ENCODE measurements around the gene LSG1.
"Not testable (repeated sequence)": the region's sequence is repeated elsewhere in the genome, so short reads cannot be mapped to it uniquely, and the experiment has no call there.

The LSG1 gene

GRCh38 chr3:194658477-194659242 lies 13.3 kb downstream of the LSG1 start:
- no peak for DNase-seq (ENCODE audit: low read depth in 1 of 2, low spot score in 1 of 2)

DNA sequence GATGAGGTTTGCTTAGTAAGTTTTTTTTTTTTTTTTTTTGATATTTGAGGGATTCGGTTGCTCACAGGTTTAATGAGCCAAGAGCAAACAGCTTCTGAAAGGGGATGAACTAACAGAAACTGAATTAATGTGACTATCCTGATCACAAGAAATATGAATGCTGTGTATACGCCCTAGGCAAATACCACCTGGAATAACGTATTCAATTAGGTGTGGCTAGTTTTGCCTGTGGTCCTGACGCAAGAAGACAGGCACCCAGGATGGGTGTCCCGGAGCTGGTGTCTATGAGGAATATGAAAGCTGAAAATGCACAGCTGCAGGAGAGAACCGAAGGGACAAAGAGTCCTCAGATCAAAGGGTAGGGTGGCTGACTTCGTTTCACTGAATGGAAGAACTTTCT lies 14.6 kb downstream of the LSG1 start:
- no peak for DNase-seq (ENCODE audit: low read depth in 1 of 2, low spot score in 1 of 2)

DNA sequence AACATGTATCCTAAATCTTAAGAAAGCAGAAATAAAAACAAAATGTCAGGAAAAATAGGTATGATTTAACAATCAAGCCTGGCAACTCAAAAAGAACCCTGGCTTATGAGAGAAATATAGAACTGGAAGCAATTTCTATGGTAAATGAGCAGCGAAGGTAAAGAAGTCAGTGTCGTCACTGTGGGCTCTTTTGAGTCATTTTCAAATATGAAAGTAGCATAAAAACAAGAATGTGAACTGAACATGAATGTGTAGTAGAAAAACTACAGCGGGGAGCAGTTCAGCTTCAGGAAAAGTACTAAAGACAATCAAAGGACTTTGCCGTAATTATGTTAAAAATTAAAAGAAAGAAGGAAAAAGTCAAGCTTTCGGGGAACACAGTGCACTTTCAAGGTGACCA lies 17.5 kb downstream of the LSG1 start:
- no peak for DNase-seq (ENCODE audit: low read depth in 1 of 2, low spot score in 1 of 2)

DNA sequence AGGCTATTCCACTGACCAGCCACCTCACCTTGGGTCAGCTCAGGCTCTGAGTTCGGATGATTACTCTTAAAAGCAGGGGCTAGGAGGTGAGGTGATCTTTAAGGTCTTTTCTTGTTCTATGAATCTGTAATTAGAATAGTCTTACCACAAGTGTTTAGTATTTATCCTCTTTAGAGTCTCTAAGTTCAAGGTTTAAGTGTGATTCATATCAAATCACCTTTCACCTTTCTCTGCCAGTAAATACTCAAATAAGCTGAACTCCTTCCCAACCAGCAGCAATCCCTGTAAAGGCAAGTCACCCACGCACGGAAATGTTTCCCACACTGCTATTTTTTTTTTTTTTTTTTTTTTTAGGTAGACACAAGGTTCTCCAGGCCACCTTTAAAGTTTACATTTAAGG lies 24.2 kb downstream of the LSG1 start:
- no peak for DNase-seq (ENCODE audit: low read depth in 1 of 2, low spot score in 1 of 2)

GRCh38 chr3:194642769-194643168 lies 29.2 kb downstream of the LSG1 start:
- DNase-seq (ENCODE audit: low read depth in 1 of 2, low spot score in 1 of 2) = no peak

DNA sequence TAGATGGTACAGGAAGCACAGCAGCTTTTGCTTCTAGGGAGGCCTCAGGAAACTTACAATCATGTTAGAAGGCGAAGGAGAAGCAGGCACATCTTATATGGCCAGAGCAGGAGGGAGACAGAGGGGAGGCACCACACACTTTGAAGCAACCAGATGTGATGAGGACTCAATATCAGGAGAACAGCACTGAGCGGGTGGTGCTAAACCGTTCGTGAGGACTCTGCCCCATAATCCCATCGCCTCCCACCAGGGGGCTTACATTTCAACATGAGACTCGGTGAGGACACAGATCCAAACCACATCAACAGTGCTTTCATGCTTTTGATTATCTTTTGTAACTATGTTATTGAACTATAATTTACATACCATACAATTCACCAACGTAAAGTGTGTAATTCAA lies 31.2 kb downstream of the LSG1 start:
- no peak for DNase-seq (ENCODE audit: low read depth in 1 of 2, low spot score in 1 of 2)

- no peak for DNase-seq (ENCODE audit: low read depth in 1 of 2, low spot score in 1 of 2)
These were observed 32.9 kb downstream of the LSG1 start for GRCh38 chr3:194638991-194639605.

DNA sequence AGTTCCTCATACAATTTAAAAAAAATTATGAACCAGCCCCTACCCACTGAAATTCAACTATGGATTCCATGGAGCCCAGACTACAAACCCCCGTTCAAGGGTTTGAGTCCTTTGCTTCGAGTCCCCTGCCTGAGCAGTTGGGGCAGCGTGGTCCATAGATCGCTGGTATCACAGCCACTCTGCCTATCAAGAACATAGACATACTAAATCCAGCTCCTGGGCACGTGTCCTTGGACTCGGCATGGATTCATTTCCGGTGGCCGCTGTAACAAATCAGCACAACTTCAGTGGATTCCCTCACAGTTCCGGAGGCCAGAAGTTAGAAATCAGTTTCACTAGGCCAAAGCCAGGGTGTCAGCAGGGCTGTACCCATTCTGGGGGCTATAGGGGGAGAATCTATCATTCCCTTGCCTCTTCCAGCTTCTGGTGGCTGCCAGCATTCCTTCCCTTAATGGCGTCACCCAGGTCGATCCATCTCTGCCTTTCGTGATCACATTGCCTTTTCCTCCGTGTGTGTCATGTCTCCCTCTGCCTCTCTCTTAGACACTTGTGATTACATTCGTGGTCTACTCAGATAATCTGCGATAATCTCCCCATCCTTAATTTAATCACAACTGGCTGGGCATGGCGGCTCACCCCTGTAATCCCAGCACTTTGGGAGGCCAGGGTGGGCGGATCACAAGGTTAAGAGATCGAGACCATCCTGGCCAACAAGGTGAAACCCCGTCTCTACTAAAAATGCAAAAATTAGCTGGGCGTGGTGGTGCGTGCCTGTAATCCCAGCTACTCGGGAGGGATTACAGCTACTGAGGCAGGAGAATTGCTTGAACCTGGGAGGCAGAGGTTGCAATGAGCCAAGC lies 34.2 kb downstream of the LSG1 start:
- DNase-seq (ENCODE audit: low read depth in 1 of 2, low spot score in 1 of 2) = no peak

DNA sequence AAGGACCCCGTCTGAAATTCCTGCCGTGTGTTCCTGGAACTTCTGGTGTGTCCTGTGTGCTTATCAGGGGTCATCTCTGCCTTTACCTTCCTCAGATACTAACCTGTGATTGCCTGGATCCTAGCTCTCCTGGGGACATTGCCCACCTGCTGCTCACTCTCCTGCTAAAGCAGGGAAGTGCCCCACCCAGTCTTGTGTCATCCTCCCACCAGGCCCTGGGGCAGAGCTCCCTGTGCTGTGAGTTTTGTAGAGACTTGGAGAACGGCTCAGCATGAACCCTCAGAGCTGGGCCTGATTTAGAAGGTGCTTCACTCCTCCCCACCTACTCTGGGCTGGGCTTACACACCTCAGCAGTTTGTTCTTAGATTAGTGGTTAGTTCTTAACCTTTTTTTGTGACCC lies 34.9 kb downstream of the LSG1 start:
- no peak for DNase-seq (ENCODE audit: low read depth in 1 of 2, low spot score in 1 of 2)

DNA sequence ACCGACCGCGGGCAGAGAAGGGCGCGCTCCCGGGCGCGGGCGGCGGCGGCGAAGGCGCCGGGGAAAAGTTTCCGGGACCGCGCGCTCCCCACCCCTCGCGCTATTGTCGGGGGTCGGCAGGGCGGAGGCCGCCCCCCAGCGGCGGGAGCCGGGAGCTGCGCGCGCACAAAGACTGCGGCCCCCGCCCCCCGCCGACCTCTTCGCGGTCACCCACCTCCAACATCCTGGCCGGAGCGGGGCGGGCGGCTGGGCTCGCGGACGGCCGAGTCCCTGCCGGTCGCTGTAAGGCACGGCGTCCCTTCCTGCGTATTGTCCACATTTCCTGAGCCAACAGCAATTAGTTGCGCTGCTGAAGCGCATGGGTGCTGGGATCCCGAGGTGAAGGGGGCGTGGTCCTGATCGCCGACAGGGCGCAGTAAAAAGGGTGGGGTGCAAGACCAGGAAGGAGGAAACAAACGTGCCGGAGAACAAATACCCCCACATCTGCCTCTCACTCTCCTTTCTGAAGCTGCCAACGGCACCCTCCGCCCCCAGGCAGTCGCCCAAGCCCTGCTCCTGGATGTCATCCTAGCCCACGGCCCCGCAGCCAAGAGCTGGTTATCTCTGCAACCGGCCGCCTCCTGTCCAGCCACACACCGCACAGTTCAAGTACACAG lies 38.5 kb downstream of the LSG1 start, which contains the start of gene TMEM44:
Gene TMEM44, minus strand, starts transcription at position 71 of the 656 bp plus-strand sequence. CDS start 204 bp downstream, outside the sequence.
- peak; percentile 18 to 23 for DNase-seq (ENCODE audit: low read depth in 1 of 2, low spot score in 1 of 2)

DNA sequence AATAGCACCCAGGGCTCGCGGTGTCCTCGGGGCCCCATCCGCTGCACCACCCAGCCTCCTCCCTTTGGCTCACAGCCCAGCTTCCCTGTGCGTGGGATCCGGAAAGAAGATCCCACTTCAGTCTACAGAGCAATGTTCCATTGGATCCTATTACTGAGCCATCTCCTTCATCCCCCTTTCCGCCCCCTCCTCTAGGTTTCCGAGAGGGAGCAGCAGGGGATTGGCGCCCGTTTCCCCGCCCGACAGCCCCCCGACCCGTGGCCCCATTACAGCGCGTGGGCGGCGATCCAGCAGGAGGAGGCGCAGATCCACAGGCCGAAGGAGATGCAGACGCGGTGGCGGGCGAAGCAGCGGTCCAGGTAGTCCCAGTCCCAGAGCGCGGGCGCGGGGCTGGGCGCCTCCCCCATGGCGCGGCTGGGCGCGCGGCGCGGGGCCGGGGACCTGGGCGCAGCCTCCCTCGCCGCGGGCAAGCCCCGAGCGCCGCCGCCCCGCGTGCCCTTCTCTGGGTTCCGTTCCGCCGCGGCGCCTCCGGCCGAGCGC lies 39.1 kb downstream of the LSG1 start:
- no peak for DNase-seq (ENCODE audit: low read depth in 1 of 2, low spot score in 1 of 2)

DNA sequence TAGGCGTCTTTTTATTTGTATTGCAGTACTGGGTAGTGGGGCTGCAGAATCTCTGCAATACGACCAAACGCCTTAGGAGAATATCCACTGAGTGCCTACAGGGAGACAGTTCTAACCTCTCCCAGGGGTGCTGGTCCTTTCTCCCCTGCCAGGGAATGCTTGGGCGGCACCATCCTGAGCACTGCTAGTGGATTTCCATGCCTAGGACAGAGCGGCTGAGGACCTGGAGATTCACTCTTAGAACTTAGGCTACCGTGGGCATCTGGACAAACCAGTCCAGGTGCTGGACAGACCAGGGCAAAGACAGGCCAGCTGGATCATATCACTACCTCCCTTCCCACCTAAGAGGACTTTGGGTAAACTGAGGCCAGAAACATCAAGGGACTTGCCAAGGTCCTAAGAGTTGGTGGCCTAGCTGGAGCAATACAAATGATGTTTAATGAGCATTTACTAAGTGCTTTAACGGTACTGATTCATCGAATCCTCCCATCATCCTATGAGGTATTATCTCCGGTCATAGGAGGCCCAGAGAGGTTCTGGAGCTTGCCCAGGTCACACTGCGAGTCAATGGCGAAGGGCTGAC lies 39.7 kb downstream of the LSG1 start:
- no peak for DNase-seq (ENCODE audit: low read depth in 1 of 2, low spot score in 1 of 2)

- DNase-seq (ENCODE audit: low read depth in 1 of 2, low spot score in 1 of 2) = no peak
These were observed 40.3 kb downstream of the LSG1 start for GRCh38 chr3:194631696-194632095.

GRCh38 chr3:194630681-194631080 lies 41.3 kb downstream of the LSG1 start:
- DNase-seq (ENCODE audit: low read depth in 1 of 2, low spot score in 1 of 2) = not testable (repeated sequence)

GRCh38 chr3:194624956-194625355 lies 47.0 kb downstream of the LSG1 start:
- no peak for DNase-seq (ENCODE audit: low read depth in 1 of 2, low spot score in 1 of 2)

DNA sequence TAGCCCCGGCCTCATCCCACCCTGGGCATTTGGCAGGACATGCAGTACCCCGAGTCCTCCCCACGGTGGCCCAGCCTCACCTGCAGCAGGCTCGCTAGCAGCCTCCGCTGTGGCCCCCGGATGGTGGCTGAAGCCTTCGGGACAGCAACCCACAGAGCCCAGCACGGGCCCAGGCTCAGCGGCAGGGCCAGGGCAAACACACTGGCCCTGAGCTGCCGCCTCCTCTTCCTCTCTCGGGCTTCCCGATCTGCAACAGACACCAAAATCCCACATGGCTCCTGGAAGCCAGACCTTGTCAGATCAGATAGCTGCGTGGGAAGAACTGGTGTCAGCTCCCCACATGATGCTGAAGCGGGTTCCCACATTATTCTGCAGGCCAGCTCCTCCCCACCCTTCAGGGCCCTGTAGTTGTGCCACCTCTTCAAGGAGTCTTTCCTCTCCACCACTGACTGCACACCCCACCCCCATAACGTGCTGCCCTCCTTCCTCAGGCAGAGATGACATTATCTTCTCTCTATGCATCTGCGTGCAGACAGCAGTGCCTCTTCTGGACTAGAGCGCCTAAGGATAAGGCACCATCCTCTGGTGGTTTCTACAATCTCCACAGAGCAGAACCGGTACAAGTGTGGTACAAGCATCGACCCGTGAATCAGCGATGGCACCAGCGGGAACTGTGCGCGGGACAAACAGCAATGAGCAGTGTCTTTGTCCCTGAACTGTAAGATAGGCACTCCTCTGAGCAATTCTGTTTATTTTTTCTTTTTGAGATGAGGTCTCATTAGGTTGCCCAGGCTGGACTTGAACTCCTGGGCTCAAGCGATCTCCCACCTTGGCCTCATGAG lies 48.3 kb downstream of the LSG1 start:
- no peak for DNase-seq (ENCODE audit: low read depth in 1 of 2, low spot score in 1 of 2)

- DNase-seq (ENCODE audit: low read depth in 1 of 2, low spot score in 1 of 2) = no peak
These were observed 49.2 kb downstream of the LSG1 start for GRCh38 chr3:194622621-194623340.

GRCh38 chr3:194621947-194622346 lies 50.0 kb downstream of the LSG1 start:
- DNase-seq (ENCODE audit: low read depth in 1 of 2, low spot score in 1 of 2) = no peak

DNA sequence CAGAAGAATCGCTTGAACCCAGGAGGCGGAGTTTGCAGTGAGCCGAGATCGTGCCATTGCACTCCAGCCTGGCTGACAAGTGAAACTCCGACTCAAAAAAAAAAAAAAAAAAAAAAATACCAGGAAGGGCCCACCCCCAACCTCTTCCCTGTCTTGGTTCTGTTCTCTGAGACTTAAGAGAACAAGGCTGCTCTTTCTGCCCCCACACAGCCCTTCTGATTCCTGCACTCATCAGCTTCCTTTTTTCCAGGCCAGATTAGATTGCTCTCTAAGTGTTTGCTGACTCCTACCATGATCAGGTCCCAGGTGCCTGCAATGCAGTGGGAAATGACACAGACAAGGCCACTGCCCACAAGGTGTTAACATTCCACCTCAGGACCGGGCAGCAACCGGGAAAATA lies 51.8 kb downstream of the LSG1 start:
- DNase-seq (ENCODE audit: low read depth in 1 of 2, low spot score in 1 of 2) = no peak

Measured in activated CD4-positive, alpha-beta T cell treated with anti-CD3 and anti-CD28 coated beads, Interleukin-2, amount 50 U/mL, for 24 hours (primary cell).